GM18861 (cell line): ENCODE data around the gene S1PR4.
"Not testable (repeated sequence)": the region's sequence is repeated elsewhere in the genome, so short reads cannot be mapped to it uniquely, and the experiment has no call there.

Experiments used
- ATAC-seq: cut with Tn5 transposase; IDR thresholded peaks from one replicate; pipeline ENCODE4 v1.9.1; 2021; ENCODE audit not compliant: unreplicated experiment

The S1PR4 gene

GRCh38 chr19:3176715-3177501 lies 1.7 kb upstream of the S1PR4 start:
- no peak for ATAC-seq

GRCh38 chr19:3178973-3179738 lies 587 bp downstream of the S1PR4 start:
- peak; percentile 10 for ATAC-seq

GRCh38 chr19:3179739-3180293 lies 1.2 kb downstream of the S1PR4 start:
- no peak for ATAC-seq

- ATAC-seq, result no peak
Measured at GRCh38 chr19:3183721-3184641, 5.4 kb downstream of the S1PR4 start.

GRCh38 chr19:3184847-3185460 lies 6.4 kb downstream of the S1PR4 start:
- peak; percentile 14 for ATAC-seq

GRCh38 chr19:3185461-3186159 lies 7.0 kb downstream of the S1PR4 start, which contains the start of gene NCLN:
NCLN (plus strand) TSS chr19:3185930; CDS start chr19:3186031, 101 bp downstream.
- peak; percentile 59 for ATAC-seq

GRCh38 chr19:3186160-3186688 lies 7.7 kb downstream of the S1PR4 start:
- ATAC-seq, result no peak

- no peak for ATAC-seq
Measured at GRCh38 chr19:3186891-3187661, 8.5 kb downstream of the S1PR4 start.

- ATAC-seq, result no peak
Measured at GRCh38 chr19:3187662-3188511, 9.3 kb downstream of the S1PR4 start.

GRCh38 chr19:3188627-3189596 lies 10.3 kb downstream of the S1PR4 start:
- no peak for ATAC-seq

GRCh38 chr19:3189702-3190469 lies 11.3 kb downstream of the S1PR4 start:
- ATAC-seq, result no peak

- no peak for ATAC-seq
Measured at GRCh38 chr19:3190470-3190770, 11.9 kb downstream of the S1PR4 start.

GRCh38 chr19:3190921-3191805 lies 12.6 kb downstream of the S1PR4 start:
- ATAC-seq, result no peak

- ATAC-seq, result not testable (repeated sequence)
Measured at GRCh38 chr19:3191806-3192104, 13.2 kb downstream of the S1PR4 start.

GRCh38 chr19:3192228-3192635 lies 13.7 kb downstream of the S1PR4 start:
- ATAC-seq, result no peak
